Nephron progenitor cell (in vitro differentiated cells): Measurements from ENCODE around the gene WIF1.

ENCODE experiments used
- DNase-seq: peaks from one replicate; pipeline ENCODE4 v3.0.0; 2021
- H3K27ac Mint-ChIP-seq: 2 replicates; pipeline ENCODE4 v1.8.0; 2021; ENCODE audit warnings: mild to moderate bottlenecking, moderate library complexity, mixed read lengths
- H3K27me3 Mint-ChIP-seq: 2 replicates; pipeline ENCODE4 v1.8.0; 2021; ENCODE audit warnings: mild to moderate bottlenecking, low read depth, mixed read lengths; ENCODE audit not compliant: poor library complexity
- H3K36me3 Mint-ChIP-seq: 2 replicates; pipeline ENCODE4 v1.8.0; 2021; ENCODE audit warnings: low read depth, mixed read lengths
- H3K4me1 Mint-ChIP-seq: 2 replicates; pipeline ENCODE4 v1.8.0; 2021; ENCODE audit warnings: mixed read lengths
- H3K4me3 Mint-ChIP-seq: 2 replicates; pipeline ENCODE4 v1.8.0; 2021; ENCODE audit warnings: mild to moderate bottlenecking, moderate library complexity, mixed read lengths
- H3K9me3 Mint-ChIP-seq: 2 replicates; pipeline ENCODE4 v1.8.0; 2021; ENCODE audit warnings: mild to moderate bottlenecking, moderate library complexity, mixed read lengths
- TF ChIP-seq, protein P1 (sequence below): fragments of 200-600 bp; sonication (generic); IDR thresholded peaks from 2 replicates; pipeline ENCODE4 v1.5.0; 2021; ENCODE audit warnings: antibody characterized with exemption

Gene WIF1

DNA sequence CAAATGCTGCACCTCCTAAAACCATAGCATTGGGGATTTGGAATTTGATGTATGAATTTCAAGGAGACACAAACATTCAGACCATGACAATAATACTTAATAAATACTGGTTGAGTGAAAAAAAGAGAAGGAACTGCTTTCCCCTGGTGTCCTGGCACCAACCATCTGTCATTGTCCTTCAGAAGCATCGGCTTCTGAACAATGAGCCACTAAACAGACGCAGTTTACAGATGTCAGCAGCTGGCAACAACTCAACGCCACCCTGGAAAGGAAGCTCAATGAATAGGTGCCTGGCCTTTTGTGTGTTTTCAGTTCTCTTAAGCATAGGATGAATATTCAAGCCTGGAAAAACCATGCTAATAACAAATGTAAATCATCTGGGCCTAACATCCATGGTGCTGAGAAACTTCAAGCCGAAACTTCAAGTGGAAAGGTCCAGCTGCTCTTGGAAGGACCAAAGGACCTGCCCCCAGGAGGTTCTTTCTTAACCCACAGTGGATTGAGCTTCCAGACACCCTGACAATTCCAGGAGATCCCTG, 101.3 kb downstream of the WIF1 start:
- no peak for DNase-seq
- H3K4me3 Mint-ChIP-seq: no peak overlapping the region
- TF ChIP-seq, protein P1, sequence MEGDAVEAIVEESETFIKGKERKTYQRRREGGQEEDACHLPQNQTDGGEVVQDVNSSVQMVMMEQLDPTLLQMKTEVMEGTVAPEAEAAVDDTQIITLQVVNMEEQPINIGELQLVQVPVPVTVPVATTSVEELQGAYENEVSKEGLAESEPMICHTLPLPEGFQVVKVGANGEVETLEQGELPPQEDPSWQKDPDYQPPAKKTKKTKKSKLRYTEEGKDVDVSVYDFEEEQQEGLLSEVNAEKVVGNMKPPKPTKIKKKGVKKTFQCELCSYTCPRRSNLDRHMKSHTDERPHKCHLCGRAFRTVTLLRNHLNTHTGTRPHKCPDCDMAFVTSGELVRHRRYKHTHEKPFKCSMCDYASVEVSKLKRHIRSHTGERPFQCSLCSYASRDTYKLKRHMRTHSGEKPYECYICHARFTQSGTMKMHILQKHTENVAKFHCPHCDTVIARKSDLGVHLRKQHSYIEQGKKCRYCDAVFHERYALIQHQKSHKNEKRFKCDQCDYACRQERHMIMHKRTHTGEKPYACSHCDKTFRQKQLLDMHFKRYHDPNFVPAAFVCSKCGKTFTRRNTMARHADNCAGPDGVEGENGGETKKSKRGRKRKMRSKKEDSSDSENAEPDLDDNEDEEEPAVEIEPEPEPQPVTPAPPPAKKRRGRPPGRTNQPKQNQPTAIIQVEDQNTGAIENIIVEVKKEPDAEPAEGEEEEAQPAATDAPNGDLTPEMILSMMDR: no peak
- no peaks in the 10 kb centered on the region for H3K9me3 Mint-ChIP-seq
- H3K4me1 Mint-ChIP-seq: peaks cover 8% of the 10 kb centered on the region
- H3K36me3 Mint-ChIP-seq: no peaks in the 10 kb centered on the region
- H3K27ac Mint-ChIP-seq: no peak overlapping the region
- peaks cover 11% of the 10 kb centered on the region for H3K27me3 Mint-ChIP-seq

DNA sequence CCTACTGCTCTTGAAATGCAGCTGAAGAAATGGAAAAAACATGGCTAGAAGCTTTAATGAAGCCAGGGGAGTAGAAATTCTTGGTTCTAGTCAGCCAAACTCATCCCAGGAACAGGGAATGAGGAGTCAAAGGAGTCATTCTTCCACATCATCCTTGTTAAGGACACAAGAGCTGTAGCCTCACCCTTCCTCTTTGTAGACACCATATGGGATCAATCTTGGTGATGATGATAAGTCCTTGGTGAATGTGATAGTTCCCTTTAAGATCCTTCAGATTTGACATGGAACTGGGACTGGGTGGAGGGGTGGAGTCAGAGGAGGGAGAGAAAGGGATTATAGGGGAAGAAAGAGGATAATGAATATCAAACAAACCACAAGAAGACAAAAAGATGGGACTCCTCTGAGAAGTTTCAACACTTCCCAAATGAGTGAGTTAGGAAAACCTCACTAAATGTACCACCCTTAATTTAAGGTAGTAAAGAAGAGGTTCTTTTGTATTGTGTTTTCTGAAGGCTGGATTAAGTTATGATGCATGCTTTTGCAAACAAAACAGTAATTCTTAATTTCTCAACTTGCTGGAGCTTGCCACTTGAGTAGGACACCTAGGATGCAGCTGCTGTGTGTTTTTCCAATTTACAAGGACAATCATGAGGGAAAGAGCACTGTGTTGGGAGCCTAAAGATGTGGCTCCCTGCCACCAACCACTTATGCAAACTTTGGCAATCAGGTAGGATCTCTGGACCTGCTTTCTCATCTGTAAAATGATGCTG, 104.0 kb downstream of the WIF1 start:
- Mint-ChIP-seq H3K9me3 (no peaks in the 10 kb centered on the region), H3K36me3 (no peaks in the 10 kb centered on the region), H3K4me1 (peaks cover 3% of the 10 kb centered on the region), H3K27ac (no peak overlapping the region), H3K4me3 (no peak overlapping the region), H3K27me3 (peaks cover 7% of the 10 kb centered on the region)
- TF ChIP-seq, protein P1: no peak
- DNase-seq: no peak

DNA sequence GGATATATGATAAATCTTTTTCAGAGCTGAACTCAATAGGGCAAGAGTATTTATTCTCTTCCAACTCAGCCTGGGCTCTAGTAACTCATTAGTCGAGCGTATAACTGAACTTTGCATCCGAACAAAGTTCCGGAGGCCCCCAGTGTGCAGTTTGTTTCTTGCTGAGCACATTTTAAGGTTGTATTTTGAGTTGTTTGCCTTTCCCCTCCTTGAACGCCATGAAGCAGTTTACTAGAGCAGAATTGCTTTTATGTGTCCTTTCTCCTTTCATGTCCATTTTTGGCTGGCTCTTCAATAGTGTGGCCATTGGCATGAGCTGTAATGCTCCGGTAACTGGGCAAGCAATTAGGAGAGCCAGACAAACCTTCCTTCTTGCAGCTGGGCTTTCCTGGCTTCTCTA, 105.3 kb downstream of the WIF1 start:
- Mint-ChIP-seq H3K4me1 (peaks cover 3% of the 10 kb centered on the region), H3K27me3 (peaks cover 3% of the 10 kb centered on the region), H3K9me3 (no peaks in the 10 kb centered on the region), H3K27ac (no peak overlapping the region), H3K36me3 (no peaks in the 10 kb centered on the region), H3K4me3 (no peak overlapping the region)
- TF ChIP-seq, protein P1: no peak
- no peak for DNase-seq

DNA sequence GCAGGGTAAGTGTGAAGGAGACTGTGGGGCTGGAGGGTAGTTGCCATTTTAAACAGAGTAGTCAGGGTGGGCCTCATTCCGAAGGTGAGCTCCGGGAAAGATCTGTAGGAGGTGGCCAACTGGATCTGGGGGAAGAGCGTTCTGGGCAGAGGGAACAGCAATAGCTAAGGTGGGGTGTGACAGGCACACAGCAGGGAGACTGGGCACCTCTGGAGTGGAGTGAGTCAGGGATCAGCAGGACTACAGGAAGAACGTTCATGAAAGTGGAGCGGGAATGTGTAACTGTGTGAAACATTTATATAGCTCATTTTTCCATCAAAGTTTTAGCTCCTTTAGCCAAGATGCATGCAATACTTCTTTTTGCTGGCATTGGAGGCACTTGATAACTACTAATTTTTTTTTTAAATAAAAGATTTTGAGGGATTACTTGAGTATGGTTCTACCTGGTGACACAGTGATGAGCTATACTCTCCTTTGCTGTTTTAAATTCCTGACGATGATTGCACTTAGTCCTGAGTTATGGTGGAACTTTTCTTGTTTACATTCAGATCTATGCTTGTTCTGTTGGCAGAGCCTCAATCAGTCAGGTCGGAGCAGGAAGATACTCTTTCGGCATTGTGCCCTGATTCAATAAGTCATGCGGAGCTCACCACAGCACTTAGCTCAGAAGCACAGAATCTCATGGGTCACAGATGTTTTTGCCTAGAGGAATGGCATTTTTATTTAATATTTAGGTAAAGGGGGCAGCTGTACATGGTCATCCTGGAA, 106.4 kb downstream of the WIF1 start:
- TF ChIP-seq, protein P1: no peak
- no peaks in the 10 kb centered on the region for H3K27me3 Mint-ChIP-seq
- H3K4me3 Mint-ChIP-seq: no peak overlapping the region
- H3K36me3 Mint-ChIP-seq: no peaks in the 10 kb centered on the region
- H3K4me1 Mint-ChIP-seq: peaks cover 3% of the 10 kb centered on the region
- no peaks in the 10 kb centered on the region for H3K9me3 Mint-ChIP-seq
- no peak for DNase-seq
- H3K27ac Mint-ChIP-seq: no peak overlapping the region

DNA sequence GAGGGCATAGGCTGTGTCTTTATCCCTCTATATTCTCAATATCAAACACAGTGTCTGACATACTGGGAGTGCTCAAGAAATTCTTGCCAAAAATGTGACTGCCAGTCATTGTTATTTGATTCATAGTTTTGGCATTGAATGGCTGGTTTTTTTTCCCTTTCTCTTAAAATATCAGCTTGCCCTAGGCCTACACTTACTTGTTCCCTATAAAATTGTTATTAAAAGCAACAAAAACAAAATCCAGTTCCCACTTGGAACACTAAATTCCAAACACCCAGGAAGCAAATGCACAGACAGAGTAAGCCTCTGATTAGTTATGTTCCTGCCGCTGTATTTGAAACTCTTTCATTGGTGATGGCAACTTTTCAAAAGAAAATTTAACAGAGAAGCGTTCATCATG, 110.7 kb downstream of the WIF1 start:
- DNase-seq: no peak
- TF ChIP-seq, protein P1: no peak
- Mint-ChIP-seq H3K36me3 (no peaks in the 10 kb centered on the region), H3K9me3 (no peaks in the 10 kb centered on the region), H3K27me3 (peaks cover 3% of the 10 kb centered on the region), H3K27ac (no peak overlapping the region), H3K4me3 (no peak overlapping the region), H3K4me1 (no peaks in the 10 kb centered on the region)
